ENCODE data around the gene DNAAF5. TPM values are rescaled to one million over a fixed set of nuclear protein-coding genes. Genes with fewer than 3 reads are reported as not detected.
"Not testable (repeated sequence)": the region's sequence is repeated elsewhere in the genome, so short reads cannot be mapped to it uniquely, and the experiment has no call there.

The DNAAF5 gene
- total and polyA plus RNA-seq, 2 of the 4 experiments (the other 2 are of a cell fraction), result 12.4 to 32.6 TPM

DNA sequence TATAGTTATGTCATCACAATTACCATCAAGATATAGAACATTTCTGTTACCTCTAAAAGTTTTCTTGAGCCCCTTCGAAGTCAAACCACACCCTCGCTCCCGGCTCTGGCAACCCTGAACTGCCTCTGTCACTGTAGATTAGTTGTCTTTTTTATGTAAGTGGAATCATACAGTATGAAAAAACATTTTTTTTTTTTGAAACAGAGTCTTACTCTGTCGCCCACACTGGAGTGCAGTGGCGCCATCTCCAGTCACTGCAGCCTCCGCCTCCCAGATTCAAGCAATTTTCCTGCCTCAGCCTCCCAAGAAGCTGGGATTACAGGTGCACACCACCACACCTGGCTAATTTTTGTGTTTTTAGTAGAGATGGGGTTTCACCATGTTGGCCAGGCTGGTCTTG, 74.9 kb downstream of the DNAAF5 start:
- H3K79me1 ChIP-seq (ENCODE audit: low read depth in 1 of 2, low read length in 2 of 2); dilution Hi-C loops (cut with HindIII; ENCODE audit: low sequenced_read_pairs, unreplicated experiment); H3K9me3 ChIP-seq (ENCODE audit: control insufficient read depth, insufficient read depth, low read length); H3K14ac ChIP-seq (replicated peaks; ENCODE audit: low read depth, low read length); CTCF ChIA-PET; H2AFZ ChIP-seq (replicated peaks; ENCODE audit: low read length, poor library complexity); in situ Hi-C loops (cut with MboI; ENCODE audit: low sequenced_read_pairs); H3K4me3 ChIP-seq (ENCODE audit: insufficient read depth, low read depth, low read length); H2BK15ac ChIP-seq (ENCODE audit: low read depth, low read length); H3K27me3 ChIP-seq (ENCODE audit: control insufficient read depth, insufficient read depth, low read length); H3K56ac ChIP-seq (ENCODE audit: extremely low read depth, insufficient read depth, low read length); H3K18ac ChIP-seq (ENCODE audit: low read depth, low read length); H3K9me1 ChIP-seq (ENCODE audit: insufficient read depth, low read length); H4K20me1 ChIP-seq (ENCODE audit: insufficient read depth, low read length); BruUV-seq (replicated peaks); H4K91ac ChIP-seq (ENCODE audit: insufficient read depth, low read depth, low read length); H3K36me3 ChIP-seq (ENCODE audit: control insufficient read depth, insufficient read depth, low read length); H3K4ac ChIP-seq (ENCODE audit: low read depth, low read length); H3K9ac ChIP-seq (ENCODE audit: low read depth, low read length); H2BK120ac ChIP-seq (ENCODE audit: low read depth, low read length); H3K4me1 ChIP-seq (ENCODE audit: control insufficient read depth, insufficient read depth, low read length); H3K4me2 ChIP-seq (ENCODE audit: low read depth, low read length); H4K5ac ChIP-seq (ENCODE audit: low read depth, low read length); intact Hi-C loops (cut with micrococcal nuclease); H2BK20ac ChIP-seq (ENCODE audit: low read depth, low read length); H4K8ac ChIP-seq (ENCODE audit: low read depth in 2 of 2, low read length in 2 of 2); H2BK5ac ChIP-seq (ENCODE audit: low read depth, low read length, poor library complexity, severe bottlenecking); DNase-seq; H3K27ac ChIP-seq (ENCODE audit: insufficient read depth, low read length); H3K23ac ChIP-seq (ENCODE audit: low read depth, low read length); POLR2A ChIA-PET (ENCODE audit: unreplicated experiment); ATAC-seq (ENCODE audit: low read depth); H2AK9ac ChIP-seq (replicated peaks; ENCODE audit: low read depth, low read length, poor library complexity); H2AK5ac ChIP-seq (ENCODE audit: low read depth, low read length): not testable (repeated sequence)
- WGBS, 2 experiments (ENCODE audit: extremely low coverage in 2 of 2, insufficient read length in 1 of 2), result no CpG with 5 or more reads among the region's 6 CpGs
